GM12878 (cell line): ENCODE results near the gene SLC4A2. TPM values are rescaled to one million over a fixed set of nuclear protein-coding genes. Genes with fewer than 3 reads are reported as not detected.

Source experiments
- BACH1 ChIP-seq: fragments of 450-650 bp; IDR thresholded peaks from 2 replicates; pipeline ENCODE4 v1.6.1; 2017; ENCODE audit warnings: mild to moderate bottlenecking, borderline replicate concordance
- BCL11A ChIP-seq: IDR thresholded peaks from 2 replicates; pipeline ENCODE4 v1.6.1; 2011; ENCODE audit warnings: low read depth, low read length
- BHLHE40 ChIP-seq, 2 experiments: fragments of 450-650 bp in 1 of 2; IDR thresholded peaks; 2 replicates each; pipeline ENCODE4 v1.6.1; 2011 to 2017; ENCODE audit warnings: low read depth in 2 of 2, borderline replicate concordance in 1 of 2, improper control_type of control experiment in 1 of 2, low read length in 1 of 2, mild to moderate bottlenecking in 1 of 2
- CBX5 ChIP-seq: sonication (generic); IDR thresholded peaks from 2 replicates; pipeline ENCODE4 v1.6.1; 2016; ENCODE audit warnings: low read depth, moderate library complexity, mild to moderate bottlenecking, inconsistent platforms
- EGR1 ChIP-seq, 2 experiments: IDR thresholded peaks; 1 replicate in 1 of 2; 2 replicates in 1 of 2; pipeline ENCODE4 v1.6.1; 2011 to 2012; ENCODE audit warnings: low read depth in 2 of 2, low read length in 2 of 2, borderline replicate concordance in 1 of 2, mild to moderate bottlenecking in 1 of 2, moderate library complexity in 1 of 2
- GABPA ChIP-seq: IDR thresholded peaks from 2 replicates; pipeline ENCODE4 v1.6.1; 2014; ENCODE audit warnings: antibody characterized with exemption, low read depth, mild to moderate bottlenecking, inconsistent platforms
- HDGF ChIP-seq: fragments of 450-650 bp; IDR thresholded peaks from 2 replicates; pipeline ENCODE4 v1.6.1; 2016; ENCODE audit warnings: antibody characterized with exemption
- MAX ChIP-seq: IDR thresholded peaks from 2 replicates; pipeline ENCODE4 v1.6.1; 2012; ENCODE audit warnings: low read depth, low read length, improper control_type of control experiment
- MYB ChIP-seq: fragments of 150-350 bp; IDR thresholded peaks from 2 replicates; pipeline ENCODE4 v1.6.1; 2014; ENCODE audit warnings: mild to moderate bottlenecking, low read depth, low read length, borderline replicate concordance
- NBN ChIP-seq: fragments of 450-650 bp; IDR thresholded peaks from 2 replicates; pipeline ENCODE4 v1.6.1; 2016
- POLR2AphosphoS5 ChIP-seq: IDR thresholded peaks from 2 replicates; pipeline ENCODE4 v1.6.1; 2011; ENCODE audit warnings: mild to moderate bottlenecking, low read length, inconsistent platforms
- RBBP5 ChIP-seq: fragments of 200-600 bp; sonication (generic); conservative IDR thresholded peaks from 2 replicates; pipeline ENCODE4 v1.6.1; 2016
- RCOR1 ChIP-seq: conservative IDR thresholded peaks from 2 replicates; pipeline ENCODE4 v1.6.1; 2012; ENCODE audit warnings: low read depth, low read length, improper control_type of control experiment
- RUNX3 ChIP-seq: IDR thresholded peaks from 2 replicates; pipeline ENCODE4 v1.6.1; 2012; ENCODE audit warnings: low read length, inconsistent platforms
- SMC3 ChIP-seq: IDR thresholded peaks from 2 replicates; pipeline ENCODE4 v1.6.1; 2011; ENCODE audit warnings: low read length, improper control_type of control experiment, borderline replicate concordance
- TCF12 ChIP-seq: IDR thresholded peaks from 2 replicates; pipeline ENCODE4 v1.6.1; 2011; ENCODE audit warnings: low read depth, mild to moderate bottlenecking, low read length
- TCF3 ChIP-seq: IDR thresholded peaks from 2 replicates; pipeline ENCODE4 v1.6.1; 2012; ENCODE audit warnings: low read depth, mild to moderate bottlenecking, low read length, borderline replicate concordance; ENCODE audit not compliant: insufficient read depth
- TCF7 ChIP-seq: IDR thresholded peaks from 2 replicates; pipeline ENCODE4 v1.6.1; 2014; ENCODE audit warnings: antibody characterized with exemption, borderline replicate concordance
- ZNF24 ChIP-seq: fragments of 450-650 bp; IDR thresholded peaks from 2 replicates; pipeline ENCODE4 v1.6.1; 2017; ENCODE audit warnings: antibody characterized with exemption, mild to moderate bottlenecking
- ZSCAN29 ChIP-seq: fragments of 450-650 bp; IDR thresholded peaks from 2 replicates; pipeline ENCODE4 v1.6.1; 2017; ENCODE audit warnings: mild to moderate bottlenecking, moderate library complexity
- ZZZ3 ChIP-seq: IDR thresholded peaks from 2 replicates; pipeline ENCODE4 v1.6.1; 2011; ENCODE audit warnings: low read depth; ENCODE audit not compliant: control insufficient read depth, insufficient read length
- polyA plus RNA-seq, 11 experiments: library from polyadenylated mRNA; depleted of rRNA in 4 of 11; unstranded in 6 of 11; stranded (reverse) in 5 of 11; fragments of >200 nt; fragmentation: Nextera tagmentation in 4 of 11; fragmentation: Illumina TruSeq in 1 of 11; extraction: Ambion mirVana in 4 of 11; extraction: Trizol in 1 of 11; gene quantifications; 1 replicate in 1 of 11; 2 replicates in 10 of 11; pipeline versions ENCODE4 v1.2.1 to v1.2.3, GENCODE V29; 2011 to 2016; ENCODE audit warnings: inconsistent platforms in 2 of 11, missing spikeins in 2 of 11, low read depth in 1 of 11
- total RNA-seq, 4 experiments: library from RNA; depleted of rRNA in 3 of 4; stranded (reverse); fragments of >200 nt in 3 of 4; fragmentation: Illumina TruSeq in 1 of 4; extraction: Trizol in 1 of 4; gene quantifications; 2 replicates each; pipeline versions ENCODE4 v1.2.1 to v1.2.3, GENCODE V29; 2013 to 2021
- TF ChIP-seq, protein P1 (sequence below): fragments of 450-650 bp; IDR thresholded peaks from 2 replicates; pipeline ENCODE4 v1.6.1; 2017; ENCODE audit warnings: antibody characterized with exemption, mild to moderate bottlenecking, moderate library complexity
- TF ChIP-seq, protein P2 (sequence below): IDR thresholded peaks from 2 replicates; pipeline ENCODE4 v1.6.1; 2012; ENCODE audit warnings: improper control_type of control experiment, low read depth, low read length; ENCODE audit not compliant: insufficient replicate concordance

The SLC4A2 gene
- total and polyA plus RNA-seq, 10 of the 15 experiments (the other 5 are each of a cell fraction or from before 2014, with no cell fraction given): 2.7 to 78.6 (median 30.1) TPM

GRCh38 chr7:151085691-151086620 lies 26.6 kb downstream of the SLC4A2 start, which contains the start of gene AGAP3 (continued):
- TF ChIP-seq BACH1: peak; percentile 35; the same call in 1 of the 2 replicates
- no peak for TF ChIP-seq ZSCAN29
- TF ChIP-seq ZZZ3: no peak
- TF ChIP-seq NBN: peak; percentile 54
- TF ChIP-seq TCF7: no peak
- no peak for TF ChIP-seq CBX5
- TF ChIP-seq EGR1 (IDR thresholded peaks at IDR 0.05; ENCODE audit: borderline replicate concordance in 1 of 2, low read depth in 2 of 2, low read length in 2 of 2): peak in 1 of 2 experiments; percentile 77; a peak in 2 of 3 replicates
- TF ChIP-seq, protein P1, sequence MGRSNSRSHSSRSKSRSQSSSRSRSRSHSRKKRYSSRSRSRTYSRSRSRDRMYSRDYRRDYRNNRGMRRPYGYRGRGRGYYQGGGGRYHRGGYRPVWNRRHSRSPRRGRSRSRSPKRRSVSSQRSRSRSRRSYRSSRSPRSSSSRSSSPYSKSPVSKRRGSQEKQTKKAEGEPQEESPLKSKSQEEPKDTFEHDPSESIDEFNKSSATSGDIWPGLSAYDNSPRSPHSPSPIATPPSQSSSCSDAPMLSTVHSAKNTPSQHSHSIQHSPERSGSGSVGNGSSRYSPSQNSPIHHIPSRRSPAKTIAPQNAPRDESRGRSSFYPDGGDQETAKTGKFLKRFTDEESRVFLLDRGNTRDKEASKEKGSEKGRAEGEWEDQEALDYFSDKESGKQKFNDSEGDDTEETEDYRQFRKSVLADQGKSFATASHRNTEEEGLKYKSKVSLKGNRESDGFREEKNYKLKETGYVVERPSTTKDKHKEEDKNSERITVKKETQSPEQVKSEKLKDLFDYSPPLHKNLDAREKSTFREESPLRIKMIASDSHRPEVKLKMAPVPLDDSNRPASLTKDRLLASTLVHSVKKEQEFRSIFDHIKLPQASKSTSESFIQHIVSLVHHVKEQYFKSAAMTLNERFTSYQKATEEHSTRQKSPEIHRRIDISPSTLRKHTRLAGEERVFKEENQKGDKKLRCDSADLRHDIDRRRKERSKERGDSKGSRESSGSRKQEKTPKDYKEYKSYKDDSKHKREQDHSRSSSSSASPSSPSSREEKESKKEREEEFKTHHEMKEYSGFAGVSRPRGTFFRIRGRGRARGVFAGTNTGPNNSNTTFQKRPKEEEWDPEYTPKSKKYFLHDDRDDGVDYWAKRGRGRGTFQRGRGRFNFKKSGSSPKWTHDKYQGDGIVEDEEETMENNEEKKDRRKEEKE: no peak
- TF ChIP-seq HDGF: peak; percentile 73; the same call in 1 of the 2 replicates
- TF ChIP-seq MAX: no peak
- TF ChIP-seq, protein P2, sequence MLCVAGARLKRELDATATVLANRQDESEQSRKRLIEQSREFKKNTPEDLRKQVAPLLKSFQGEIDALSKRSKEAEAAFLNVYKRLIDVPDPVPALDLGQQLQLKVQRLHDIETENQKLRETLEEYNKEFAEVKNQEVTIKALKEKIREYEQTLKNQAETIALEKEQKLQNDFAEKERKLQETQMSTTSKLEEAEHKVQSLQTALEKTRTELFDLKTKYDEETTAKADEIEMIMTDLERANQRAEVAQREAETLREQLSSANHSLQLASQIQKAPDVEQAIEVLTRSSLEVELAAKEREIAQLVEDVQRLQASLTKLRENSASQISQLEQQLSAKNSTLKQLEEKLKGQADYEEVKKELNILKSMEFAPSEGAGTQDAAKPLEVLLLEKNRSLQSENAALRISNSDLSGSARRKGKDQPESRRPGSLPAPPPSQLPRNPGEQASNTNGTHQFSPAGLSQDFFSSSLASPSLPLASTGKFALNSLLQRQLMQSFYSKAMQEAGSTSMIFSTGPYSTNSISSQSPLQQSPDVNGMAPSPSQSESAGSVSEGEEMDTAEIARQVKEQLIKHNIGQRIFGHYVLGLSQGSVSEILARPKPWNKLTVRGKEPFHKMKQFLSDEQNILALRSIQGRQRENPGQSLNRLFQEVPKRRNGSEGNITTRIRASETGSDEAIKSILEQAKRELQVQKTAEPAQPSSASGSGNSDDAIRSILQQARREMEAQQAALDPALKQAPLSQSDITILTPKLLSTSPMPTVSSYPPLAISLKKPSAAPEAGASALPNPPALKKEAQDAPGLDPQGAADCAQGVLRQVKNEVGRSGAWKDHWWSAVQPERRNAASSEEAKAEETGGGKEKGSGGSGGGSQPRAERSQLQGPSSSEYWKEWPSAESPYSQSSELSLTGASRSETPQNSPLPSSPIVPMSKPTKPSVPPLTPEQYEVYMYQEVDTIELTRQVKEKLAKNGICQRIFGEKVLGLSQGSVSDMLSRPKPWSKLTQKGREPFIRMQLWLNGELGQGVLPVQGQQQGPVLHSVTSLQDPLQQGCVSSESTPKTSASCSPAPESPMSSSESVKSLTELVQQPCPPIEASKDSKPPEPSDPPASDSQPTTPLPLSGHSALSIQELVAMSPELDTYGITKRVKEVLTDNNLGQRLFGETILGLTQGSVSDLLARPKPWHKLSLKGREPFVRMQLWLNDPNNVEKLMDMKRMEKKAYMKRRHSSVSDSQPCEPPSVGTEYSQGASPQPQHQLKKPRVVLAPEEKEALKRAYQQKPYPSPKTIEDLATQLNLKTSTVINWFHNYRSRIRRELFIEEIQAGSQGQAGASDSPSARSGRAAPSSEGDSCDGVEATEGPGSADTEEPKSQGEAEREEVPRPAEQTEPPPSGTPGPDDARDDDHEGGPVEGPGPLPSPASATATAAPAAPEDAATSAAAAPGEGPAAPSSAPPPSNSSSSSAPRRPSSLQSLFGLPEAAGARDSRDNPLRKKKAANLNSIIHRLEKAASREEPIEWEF: no peak
- TF ChIP-seq MYB: no peak
- 0 out of 2 replicates have a peak, but pooled peaks have one; percentile 31 for TF ChIP-seq TCF3
- no peak for TF ChIP-seq RCOR1
- peak; percentile 56; the same call in 1 of the 2 replicates for TF ChIP-seq POLR2AphosphoS5
- TF ChIP-seq TCF12: 0 out of 2 replicates have a peak, but pooled peaks have one; percentile 6
- TF ChIP-seq BCL11A: no peak
- no peak for TF ChIP-seq SMC3
- TF ChIP-seq RUNX3: no peak
- no peak for TF ChIP-seq GABPA
- peak in 1 of 2 experiments; percentile 53; a peak in 1 of 4 replicates for TF ChIP-seq BHLHE40 (IDR thresholded peaks at IDR 0.05; ENCODE audit: borderline replicate concordance in 1 of 2, low read depth in 2 of 2, low read length in 1 of 2)
- TF ChIP-seq RBBP5: no peak
- no peak for TF ChIP-seq ZNF24
